HG03432 (cell line): Measurements from ENCODE around the gene KCNA10.

ENCODE experiments used
- ATAC-seq: cut with Tn5 transposase; IDR thresholded peaks from one replicate; pipeline ENCODE4 v1.9.1; 2021; ENCODE audit warnings: mild to moderate bottlenecking, moderate library complexity; ENCODE audit not compliant: unreplicated experiment

The KCNA10 gene

GRCh38 chr1:110502402-110503151 is 16.4 kb downstream of the KCNA10 start:
- no peak for ATAC-seq

- no peak for ATAC-seq
Observed at GRCh38 chr1:110501488-110502132, 17.4 kb downstream of the KCNA10 start.

GRCh38 chr1:110498270-110498669 is 20.7 kb downstream of the KCNA10 start:
- ATAC-seq, result no peak

GRCh38 chr1:110495926-110496600 is 22.9 kb downstream of the KCNA10 start:
- ATAC-seq, result peak; percentile 48

- no peak for ATAC-seq
Observed at GRCh38 chr1:110494522-110495406, 24.2 kb downstream of the KCNA10 start.

- no peak for ATAC-seq
Observed at GRCh38 chr1:110494036-110494435, 24.9 kb downstream of the KCNA10 start.

DNA sequence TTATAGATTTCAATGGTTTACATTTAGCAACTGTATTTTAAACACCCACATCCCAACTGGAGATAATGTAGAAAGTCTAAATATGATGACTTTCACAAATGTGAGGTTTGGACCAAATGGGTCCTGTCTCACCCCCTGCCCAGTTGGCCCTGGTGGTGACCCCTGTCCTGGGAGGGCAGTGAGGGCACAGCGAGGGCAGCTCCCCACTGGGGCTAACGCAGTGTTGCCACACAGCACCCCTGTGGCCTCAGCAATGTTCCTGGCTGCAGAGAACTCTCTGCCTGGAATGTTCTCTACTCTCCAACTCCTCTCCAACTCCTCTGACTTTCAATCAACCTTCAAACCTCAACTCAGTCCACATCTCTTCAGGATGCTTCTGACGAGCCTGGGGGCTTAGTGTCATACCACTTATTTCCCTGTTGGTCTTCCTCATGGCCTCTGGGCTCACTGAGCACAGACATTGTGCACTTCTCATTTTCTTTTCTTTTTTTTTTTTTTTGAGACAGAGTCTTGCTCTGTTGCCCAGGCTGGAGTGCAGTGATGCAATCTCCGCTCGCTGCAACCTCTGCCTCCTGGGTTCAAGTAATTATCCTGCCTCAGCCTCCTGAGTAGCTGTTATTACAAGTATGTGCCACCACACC is 25.8 kb downstream of the KCNA10 start:
- ATAC-seq, result no peak

- ATAC-seq, result no peak
Observed at GRCh38 chr1:110492573-110492972, 26.4 kb downstream of the KCNA10 start.

DNA sequence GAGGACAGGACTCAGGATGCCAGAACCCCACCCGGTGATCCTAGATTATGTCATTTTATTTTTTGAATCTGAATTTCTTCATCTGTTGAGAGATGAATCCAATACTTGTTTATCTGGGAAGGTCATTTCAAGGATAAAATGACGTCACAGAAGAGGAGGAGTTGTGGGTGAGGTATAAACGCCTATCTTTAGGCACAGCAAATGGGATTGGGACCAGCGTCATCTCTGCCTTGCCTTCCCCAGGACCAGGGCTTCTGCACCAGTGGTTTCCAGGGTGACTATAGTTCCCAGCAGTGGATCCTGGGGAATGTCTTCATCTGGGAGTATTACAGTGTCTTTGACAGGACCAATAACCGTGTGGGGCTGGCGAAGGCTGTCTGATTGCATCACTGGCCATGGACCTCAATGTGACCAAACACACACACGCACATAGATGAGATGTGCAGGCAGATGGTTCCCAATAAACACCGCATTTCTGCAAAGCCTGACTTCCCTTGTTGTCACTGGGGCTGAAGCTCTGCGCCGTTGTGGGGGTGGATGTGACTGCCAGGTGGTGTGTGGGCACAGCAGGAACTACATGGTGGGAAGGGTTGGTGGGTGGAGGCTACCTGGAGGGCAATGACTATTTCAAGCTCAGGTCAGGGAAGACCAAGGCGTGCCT is 28.1 kb downstream of the KCNA10 start:
- ATAC-seq, result no peak

DNA sequence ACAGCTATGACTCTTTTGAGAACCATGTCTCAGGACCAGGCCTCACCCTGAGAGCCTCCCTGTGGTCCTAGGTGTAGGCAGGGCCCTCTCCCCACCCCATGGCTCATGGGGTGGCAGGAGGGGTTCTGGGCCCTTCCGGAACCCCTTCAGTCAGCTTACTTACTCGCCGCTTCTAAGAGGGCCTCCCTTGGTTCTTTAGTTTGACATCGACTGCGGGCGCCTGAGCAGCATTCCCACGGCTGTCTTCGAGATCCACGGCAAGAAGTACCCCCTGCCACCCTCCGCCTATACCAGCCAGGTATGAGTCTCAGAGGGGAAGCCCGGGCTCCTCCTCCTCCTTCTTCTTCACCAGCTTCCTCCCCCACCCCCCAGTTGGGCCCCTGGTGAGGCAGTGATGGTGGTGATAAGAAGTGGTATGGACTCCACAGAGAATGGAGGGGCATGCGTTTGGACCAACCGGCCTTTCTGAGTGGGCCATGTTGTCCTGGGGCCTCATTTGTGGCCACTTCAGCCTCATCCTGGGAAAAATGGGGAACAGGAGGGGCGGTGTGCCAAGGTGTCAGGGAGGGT is 28.9 kb downstream of the KCNA10 start:
- no peak for ATAC-seq

- ATAC-seq, result no peak
Observed at GRCh38 chr1:110489406-110489805, 29.6 kb downstream of the KCNA10 start.

DNA sequence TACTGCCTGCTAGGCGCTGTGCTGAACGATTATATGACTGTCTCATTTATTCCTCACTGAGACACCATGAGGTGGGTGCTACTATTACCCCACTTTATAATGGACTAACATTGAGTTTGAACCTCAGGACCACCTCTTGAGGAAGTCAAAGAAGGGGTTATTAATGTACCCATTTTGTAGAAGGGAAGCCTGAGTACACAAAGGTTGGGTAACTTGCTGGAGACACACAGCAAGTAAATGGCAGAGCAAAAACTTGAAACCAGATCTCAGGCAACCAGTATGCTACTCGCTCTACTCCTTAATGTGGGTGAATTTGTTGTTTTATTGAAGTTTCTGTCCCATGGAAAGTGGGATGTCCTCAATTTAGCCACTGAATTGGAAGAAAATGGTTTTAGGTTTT is 30.1 kb downstream of the KCNA10 start:
- ATAC-seq, result no peak

DNA sequence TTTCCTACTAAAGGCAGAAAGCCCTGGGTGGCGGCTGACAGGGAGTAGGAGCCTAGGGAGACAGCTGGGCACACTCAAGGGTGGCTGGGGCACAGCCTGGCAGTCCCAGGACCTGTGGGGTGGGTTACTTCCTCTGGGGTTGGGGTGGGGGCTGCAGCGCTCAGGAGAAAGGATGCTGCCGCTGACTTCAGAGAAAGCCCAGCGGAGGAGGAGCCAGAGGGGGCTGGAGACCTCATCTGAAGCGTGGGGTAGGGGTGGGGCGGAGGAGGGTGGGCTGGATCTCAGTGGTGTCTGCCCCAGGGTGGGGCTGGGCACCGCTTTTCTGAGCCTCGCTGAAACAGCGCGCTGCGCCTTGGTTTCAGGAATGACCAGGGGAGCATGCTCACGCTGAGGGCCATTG is 30.8 kb downstream of the KCNA10 start:
- no peak for ATAC-seq

- ATAC-seq, result no peak
Observed at GRCh38 chr1:110487726-110488125, 31.2 kb downstream of the KCNA10 start.

GRCh38 chr1:110485725-110486124 is 33.2 kb downstream of the KCNA10 start:
- ATAC-seq, result no peak

- ATAC-seq, result no peak
Observed at GRCh38 chr1:110484801-110485200, 34.2 kb downstream of the KCNA10 start.

GRCh38 chr1:110483308-110483685 is 35.7 kb downstream of the KCNA10 start:
- no peak for ATAC-seq

DNA sequence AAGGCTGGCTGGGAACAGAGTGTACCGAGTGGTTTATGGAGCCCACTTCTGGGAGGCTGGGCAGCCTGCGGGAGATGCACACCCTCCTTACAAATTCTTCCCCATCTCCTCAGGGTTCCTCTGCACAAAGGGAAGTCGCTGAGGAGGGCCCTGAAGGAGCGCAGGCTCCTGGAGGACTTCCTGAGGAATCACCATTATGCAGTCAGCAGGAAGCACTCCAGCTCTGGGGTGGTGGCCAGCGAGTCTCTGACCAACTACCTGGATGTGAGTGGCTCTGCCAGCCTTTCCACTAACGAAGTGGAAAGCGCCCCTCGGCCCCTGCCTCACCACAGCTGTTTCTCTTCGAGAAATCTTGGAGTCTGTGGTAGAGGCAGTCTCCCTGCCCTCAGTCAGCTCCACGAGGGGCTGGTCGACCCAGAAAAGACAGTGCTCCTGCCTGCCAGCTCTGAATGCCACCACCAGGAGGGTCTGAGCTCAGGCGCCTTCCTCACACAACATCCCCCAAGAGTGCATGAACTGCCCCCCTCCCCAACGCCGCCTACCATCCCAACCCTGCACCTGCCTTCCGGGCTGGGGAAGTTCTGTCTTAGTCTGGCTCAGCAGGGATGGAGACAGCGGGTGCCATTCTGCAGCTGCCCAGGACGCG is 36.2 kb downstream of the KCNA10 start:
- ATAC-seq, result no peak

DNA sequence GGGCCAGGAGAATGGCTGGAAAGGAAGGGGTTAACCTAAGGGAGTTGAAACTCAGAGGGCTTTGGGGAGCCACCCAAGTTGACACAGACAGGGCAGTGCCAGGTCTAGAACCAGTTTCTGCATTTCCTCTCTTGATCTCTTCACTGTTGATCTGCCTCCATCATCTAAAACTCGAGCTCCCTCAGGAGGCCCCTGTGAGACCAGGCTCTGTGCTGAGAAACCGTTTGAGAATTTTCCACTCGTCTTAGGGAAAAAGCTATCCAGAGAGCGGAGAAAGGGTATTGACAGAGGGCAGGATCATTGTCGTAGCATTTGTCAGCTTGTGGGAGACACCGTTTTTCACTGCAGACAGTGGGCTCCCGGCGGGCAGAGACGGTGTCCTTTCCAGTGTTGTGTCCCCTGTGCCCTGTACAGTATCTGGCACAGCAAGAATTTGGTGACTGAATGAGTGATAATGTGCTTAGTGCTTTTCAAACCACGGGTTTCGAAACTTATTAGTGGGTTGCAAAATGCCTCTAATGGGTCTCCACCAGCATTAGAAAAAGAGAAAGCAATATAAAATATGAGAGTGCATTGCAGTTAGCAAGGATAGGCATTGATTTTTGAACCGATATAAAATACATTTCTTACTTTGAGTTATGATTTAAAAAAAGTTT is 36.9 kb downstream of the KCNA10 start:
- no peak for ATAC-seq
